ENCODE results near the gene LEAP2.

Gene LEAP2

DNA sequence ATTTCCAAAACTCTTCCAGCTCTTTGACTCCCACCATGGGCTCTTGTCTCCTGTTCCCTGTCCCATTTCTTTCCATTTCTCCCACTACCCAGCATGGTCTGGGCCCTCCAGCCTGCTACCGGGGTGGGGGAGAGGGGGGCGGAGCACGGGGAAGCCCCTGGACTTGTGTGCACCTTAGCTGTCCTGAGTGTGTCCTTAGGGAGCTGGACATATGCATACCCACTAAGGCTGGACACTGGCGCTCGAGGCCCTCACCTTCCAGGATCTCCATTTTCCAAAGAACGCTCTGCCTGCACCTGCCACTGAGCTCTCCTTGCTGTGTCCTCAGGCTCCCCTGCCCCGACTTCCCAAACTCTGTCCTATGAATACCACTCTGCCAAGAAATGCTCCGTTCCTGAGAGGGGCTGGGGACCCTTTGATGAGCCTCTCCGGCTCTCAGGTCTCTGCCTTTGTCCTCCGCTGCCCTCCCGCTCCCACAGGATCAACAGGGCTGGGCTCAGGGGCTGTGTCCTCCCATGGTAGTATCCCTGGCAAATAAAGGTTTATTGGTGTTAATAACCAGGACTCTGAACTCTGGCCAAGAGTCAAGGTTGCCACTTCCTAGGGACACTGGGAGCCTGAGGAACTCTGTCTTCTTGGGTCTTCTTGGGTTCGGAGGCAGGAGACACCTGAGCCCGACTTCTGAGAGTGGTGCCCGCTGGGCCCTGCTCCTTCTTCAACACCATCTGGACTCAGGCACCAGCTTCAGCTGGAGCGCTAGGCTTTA, 42.2 kb upstream of the LEAP2 start:
- H3K9me3 ChIP-seq (ENCODE audit: insufficient read depth, low read depth, low read length): no peaks in the 10 kb centered on the region
- H3K36me3 ChIP-seq (ENCODE audit: insufficient read depth, low read depth, low read length): no peaks in the 10 kb centered on the region
- H3K27ac ChIP-seq (ENCODE audit: low read length): no peak overlapping the region
- peaks cover 76% of the 10 kb centered on the region for H3K27me3 ChIP-seq (ENCODE audit: insufficient read depth, low read length)
- no peak overlapping the region for H3K9ac ChIP-seq (ENCODE audit: low read depth, low read length)
- H3K4me1 ChIP-seq (ENCODE audit: insufficient read depth, low read length): peaks cover 2% of the 10 kb centered on the region
- peak overlapping the region; percentile 68 for H3K4me3 ChIP-seq (ENCODE audit: low read length)

DNA sequence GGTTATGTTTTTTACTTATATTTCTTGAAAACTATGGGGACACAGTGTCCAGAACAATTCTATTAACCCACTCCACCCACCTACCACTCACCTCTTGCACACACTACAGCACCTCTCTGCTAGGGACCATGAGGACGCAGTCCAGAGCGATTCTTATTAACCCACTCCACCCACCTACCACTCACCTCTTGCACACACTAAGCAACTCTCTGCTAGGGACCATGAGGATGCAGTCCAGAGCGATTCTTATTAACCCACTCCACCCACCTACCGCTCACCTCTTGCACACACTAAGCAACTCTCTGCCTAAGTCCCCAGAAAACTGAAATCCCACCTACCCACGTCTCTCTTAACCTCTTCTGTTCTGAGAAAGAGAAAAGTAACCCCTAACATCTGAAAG, 40.9 kb upstream of the LEAP2 start:
- Histone ChIP-seq H3K4me1 (ENCODE audit: insufficient read depth, low read length) (no peaks in the 10 kb centered on the region), H3K27ac (ENCODE audit: low read length) (no peak overlapping the region), H3K36me3 (ENCODE audit: insufficient read depth, low read depth, low read length) (no peaks in the 10 kb centered on the region), H3K27me3 (ENCODE audit: insufficient read depth, low read length) (peaks cover 63% of the 10 kb centered on the region), H3K9ac (ENCODE audit: low read depth, low read length) (no peak overlapping the region), H3K4me3 (ENCODE audit: low read length) (no peak overlapping the region), H3K9me3 (ENCODE audit: insufficient read depth, low read depth, low read length) (no peaks in the 10 kb centered on the region)

DNA sequence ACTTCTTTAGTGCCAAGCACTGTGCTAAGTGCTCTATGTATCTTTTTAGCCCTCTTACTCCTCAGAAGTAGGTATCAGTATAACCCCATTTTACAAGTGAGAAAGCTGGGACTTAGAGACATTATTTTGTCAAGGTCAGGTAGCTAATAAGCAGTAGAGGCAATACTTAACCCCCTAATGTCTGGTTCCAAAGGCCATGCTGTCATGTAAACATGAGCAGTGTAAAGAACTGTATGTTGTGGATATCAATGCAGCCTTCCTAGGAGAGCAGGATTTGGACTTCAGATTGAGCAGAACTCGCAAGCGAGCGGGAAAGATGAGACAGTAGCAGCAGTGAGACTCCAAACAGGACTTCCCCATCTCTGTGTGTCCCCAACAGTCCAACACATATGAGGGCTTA, 39.4 kb upstream of the LEAP2 start:
- H3K36me3 ChIP-seq (ENCODE audit: insufficient read depth, low read depth, low read length): no peaks in the 10 kb centered on the region
- H3K27me3 ChIP-seq (ENCODE audit: insufficient read depth, low read length): peaks cover 49% of the 10 kb centered on the region
- H3K27ac ChIP-seq (ENCODE audit: low read length): no peak overlapping the region
- no peaks in the 10 kb centered on the region for H3K4me1 ChIP-seq (ENCODE audit: insufficient read depth, low read length)
- H3K4me3 ChIP-seq (ENCODE audit: low read length): no peak overlapping the region
- H3K9me3 ChIP-seq (ENCODE audit: insufficient read depth, low read depth, low read length): no peaks in the 10 kb centered on the region
- no peak overlapping the region for H3K9ac ChIP-seq (ENCODE audit: low read depth, low read length)

DNA sequence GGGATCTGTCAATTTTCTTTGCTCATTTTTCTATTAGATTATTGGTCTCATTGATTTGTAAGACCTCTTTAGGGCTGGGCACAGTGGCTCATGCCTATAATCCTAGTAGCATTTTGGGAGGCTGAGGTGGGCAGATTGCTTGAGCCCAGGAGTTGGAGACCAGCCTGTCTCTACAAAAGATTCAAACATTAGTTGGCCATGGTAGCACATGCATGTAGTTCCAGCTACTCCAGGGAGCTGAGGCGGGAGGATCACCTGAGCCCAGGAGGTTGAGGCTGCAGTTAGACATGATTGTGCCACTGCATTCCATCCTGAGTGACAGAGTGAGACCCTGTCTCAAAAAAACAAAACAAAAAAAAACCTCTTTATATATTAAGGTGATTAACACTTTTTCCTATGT, 36.6 kb upstream of the LEAP2 start:
- H3K27me3 ChIP-seq (ENCODE audit: insufficient read depth, low read length): peaks cover 21% of the 10 kb centered on the region
- H3K4me3 ChIP-seq (ENCODE audit: low read length): no peak overlapping the region
- no peaks in the 10 kb centered on the region for H3K4me1 ChIP-seq (ENCODE audit: insufficient read depth, low read length)
- H3K9ac ChIP-seq (ENCODE audit: low read depth, low read length): no peak overlapping the region
- H3K36me3 ChIP-seq (ENCODE audit: insufficient read depth, low read depth, low read length): no peaks in the 10 kb centered on the region
- no peak overlapping the region for H3K27ac ChIP-seq (ENCODE audit: low read length)
- no peaks in the 10 kb centered on the region for H3K9me3 ChIP-seq (ENCODE audit: insufficient read depth, low read depth, low read length)

DNA sequence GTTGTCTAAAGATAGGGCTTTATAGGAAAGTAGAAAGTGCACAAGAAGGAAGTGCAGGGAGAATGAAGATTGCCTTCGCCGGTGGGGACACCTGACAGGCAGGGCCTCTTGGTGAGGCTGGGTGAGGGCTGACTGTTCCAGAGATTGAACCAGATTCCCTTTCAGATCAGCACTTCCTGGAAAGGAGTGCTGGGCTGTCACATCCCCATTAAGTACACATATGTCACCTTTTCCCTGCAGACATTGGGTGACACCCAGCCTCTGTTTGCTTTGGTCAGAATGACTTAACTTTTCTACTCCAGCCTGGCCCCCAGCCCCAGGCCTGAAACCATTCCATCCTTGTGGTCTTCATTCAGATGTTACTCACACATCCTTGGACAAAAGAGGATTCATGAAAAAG, 35.6 kb upstream of the LEAP2 start:
- H3K36me3 ChIP-seq (ENCODE audit: insufficient read depth, low read depth, low read length): no peaks in the 10 kb centered on the region
- no peak overlapping the region for H3K9ac ChIP-seq (ENCODE audit: low read depth, low read length)
- H3K9me3 ChIP-seq (ENCODE audit: insufficient read depth, low read depth, low read length): no peaks in the 10 kb centered on the region
- peaks cover 11% of the 10 kb centered on the region; the same call in 1 of the 2 replicates for H3K27me3 ChIP-seq (ENCODE audit: insufficient read depth, low read length)
- H3K27ac ChIP-seq (ENCODE audit: low read length): no peak overlapping the region
- H3K4me3 ChIP-seq (ENCODE audit: low read length): no peak overlapping the region
- no peaks in the 10 kb centered on the region for H3K4me1 ChIP-seq (ENCODE audit: insufficient read depth, low read length)

DNA sequence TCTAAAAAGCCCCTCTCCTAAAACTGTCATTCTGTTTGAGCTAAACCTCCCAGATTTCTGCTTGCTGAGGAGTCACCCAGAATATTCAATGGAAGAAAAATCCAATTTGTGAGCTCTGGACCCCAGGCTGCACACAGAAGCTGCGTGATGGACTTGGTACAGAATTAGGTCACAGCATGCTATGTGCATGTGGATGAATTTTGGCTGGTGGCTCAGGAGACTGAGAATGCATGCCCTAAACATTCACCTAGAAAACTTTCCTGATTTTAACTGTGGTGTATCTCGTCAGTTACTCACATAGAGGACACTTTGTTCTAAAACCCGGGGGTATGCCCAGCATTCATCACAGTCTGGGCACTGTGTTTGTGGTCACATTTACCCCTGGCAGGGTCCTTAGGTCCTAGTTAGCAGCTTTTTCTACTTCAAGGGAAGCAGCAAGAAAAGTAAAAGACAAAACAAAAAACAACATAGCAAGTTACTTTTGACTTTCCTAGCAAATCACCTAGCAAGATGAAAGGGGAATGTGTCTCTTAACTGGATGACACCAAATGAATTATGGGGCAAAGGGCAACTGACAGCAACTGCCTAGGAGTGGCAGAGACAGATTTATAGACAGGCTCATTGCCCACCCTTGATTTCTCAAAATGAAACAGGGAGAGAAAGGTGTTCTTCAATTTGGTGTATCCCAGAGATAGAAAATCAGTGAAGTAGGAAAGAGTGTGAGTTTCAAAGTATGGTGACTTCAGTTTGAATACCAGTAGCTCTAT, 34.8 kb upstream of the LEAP2 start:
- no peaks in the 10 kb centered on the region for H3K36me3 ChIP-seq (ENCODE audit: insufficient read depth, low read depth, low read length)
- no peaks in the 10 kb centered on the region for H3K9me3 ChIP-seq (ENCODE audit: insufficient read depth, low read depth, low read length)
- H3K27ac ChIP-seq (ENCODE audit: low read length): no peak overlapping the region
- H3K27me3 ChIP-seq (ENCODE audit: insufficient read depth, low read length): 0 out of 2 replicates have a peak, but pooled peaks cover 3% of the 10 kb centered on the region
- H3K4me3 ChIP-seq (ENCODE audit: low read length): no peak overlapping the region
- H3K4me1 ChIP-seq (ENCODE audit: insufficient read depth, low read length): no peaks in the 10 kb centered on the region
- H3K9ac ChIP-seq (ENCODE audit: low read depth, low read length): no peak overlapping the region

DNA sequence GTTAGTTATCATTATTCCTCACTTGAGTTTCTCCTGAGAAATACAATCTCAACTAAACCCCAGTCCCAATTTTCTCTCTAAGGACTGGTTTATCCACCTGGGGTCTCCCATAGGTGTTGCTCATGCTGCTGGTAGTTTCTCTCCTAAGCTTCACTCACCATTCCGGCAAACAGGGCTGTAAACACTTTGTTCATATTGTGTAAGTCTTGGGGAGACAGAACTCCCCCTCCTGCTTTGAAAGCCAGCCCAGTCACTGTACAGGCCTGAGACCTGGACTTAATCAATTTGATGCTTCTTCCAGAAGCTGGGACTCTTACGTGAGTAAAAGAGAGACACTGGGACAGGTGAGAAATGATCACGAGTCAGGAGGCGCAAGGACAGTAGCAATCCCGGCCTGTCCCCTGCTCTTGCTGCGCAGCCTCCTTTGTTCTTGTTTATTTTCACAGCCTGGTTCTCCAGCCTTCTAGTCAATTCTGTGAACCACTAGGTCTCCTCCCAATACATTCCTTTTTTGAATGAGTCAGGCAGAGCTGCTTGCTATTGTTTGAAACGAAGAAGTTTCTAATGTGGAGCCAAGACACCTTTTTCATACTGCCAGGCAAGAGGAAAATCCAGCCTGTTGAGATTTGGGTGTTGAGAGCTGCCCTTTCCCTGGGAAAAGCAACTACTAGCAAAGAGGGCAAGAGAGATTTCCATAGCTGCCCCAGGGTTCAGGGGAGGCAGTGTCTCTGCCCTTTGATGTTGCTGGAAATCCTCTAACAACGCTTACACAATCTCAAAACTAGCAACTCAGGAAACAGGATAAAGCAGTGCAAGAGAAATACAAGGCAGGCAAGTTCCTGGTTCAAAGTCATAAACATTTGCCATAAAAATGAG, 33.8 kb upstream of the LEAP2 start:
- H3K9ac ChIP-seq (ENCODE audit: low read depth, low read length): no peak overlapping the region
- no peak overlapping the region for H3K27ac ChIP-seq (ENCODE audit: low read length)
- H3K27me3 ChIP-seq (ENCODE audit: insufficient read depth, low read length): no peaks in the 10 kb centered on the region
- no peaks in the 10 kb centered on the region for H3K36me3 ChIP-seq (ENCODE audit: insufficient read depth, low read depth, low read length)
- H3K9me3 ChIP-seq (ENCODE audit: insufficient read depth, low read depth, low read length): no peaks in the 10 kb centered on the region
- H3K4me3 ChIP-seq (ENCODE audit: low read length): no peak overlapping the region
- no peaks in the 10 kb centered on the region for H3K4me1 ChIP-seq (ENCODE audit: insufficient read depth, low read length)

DNA sequence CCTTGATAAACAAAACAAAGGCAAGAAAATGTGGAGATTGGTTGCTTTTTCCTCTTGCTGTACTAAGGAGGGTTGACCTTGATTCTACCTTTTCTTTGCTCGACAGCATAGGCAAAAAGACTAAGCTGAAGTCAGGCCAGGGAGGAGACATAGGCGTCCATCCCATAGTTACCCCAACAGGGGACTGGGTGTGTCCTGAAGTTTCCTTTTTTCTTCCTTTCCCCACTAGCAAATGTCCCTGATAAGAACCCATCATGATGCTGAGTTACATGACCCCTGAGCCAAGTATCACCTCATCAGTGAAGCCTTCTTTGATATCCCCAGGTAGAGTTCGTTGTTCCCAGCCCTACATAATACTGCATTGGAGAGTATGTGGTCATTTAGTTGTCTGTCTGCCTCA, 33.2 kb upstream of the LEAP2 start:
- no peaks in the 10 kb centered on the region for H3K36me3 ChIP-seq (ENCODE audit: insufficient read depth, low read depth, low read length)
- H3K27me3 ChIP-seq (ENCODE audit: insufficient read depth, low read length): no peaks in the 10 kb centered on the region
- no peak overlapping the region for H3K9ac ChIP-seq (ENCODE audit: low read depth, low read length)
- no peaks in the 10 kb centered on the region for H3K4me1 ChIP-seq (ENCODE audit: insufficient read depth, low read length)
- H3K27ac ChIP-seq (ENCODE audit: low read length): no peak overlapping the region
- no peaks in the 10 kb centered on the region for H3K9me3 ChIP-seq (ENCODE audit: insufficient read depth, low read depth, low read length)
- no peak overlapping the region for H3K4me3 ChIP-seq (ENCODE audit: low read length)

DNA sequence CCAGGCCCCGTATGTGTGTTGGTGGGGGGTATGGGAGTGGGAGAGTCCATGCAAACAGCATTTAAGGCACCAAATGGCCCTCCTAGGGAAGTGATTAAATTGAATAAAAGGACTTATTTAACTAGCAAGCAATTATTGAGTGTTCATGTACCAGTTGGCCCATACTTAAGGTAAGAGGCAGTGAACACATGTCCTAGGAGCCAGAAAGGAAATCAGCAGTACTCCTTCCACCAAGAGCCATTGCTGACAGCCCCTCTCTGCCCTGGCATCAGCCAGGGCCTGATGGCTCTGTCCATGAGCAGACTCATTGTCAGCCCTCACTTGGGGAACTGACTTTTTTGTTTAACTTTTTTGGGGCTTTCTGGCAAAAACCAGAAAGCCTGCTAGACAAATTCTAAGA, 32.6 kb upstream of the LEAP2 start:
- H3K4me1 ChIP-seq (ENCODE audit: insufficient read depth, low read length): no peaks in the 10 kb centered on the region
- no peak overlapping the region for H3K4me3 ChIP-seq (ENCODE audit: low read length)
- H3K9ac ChIP-seq (ENCODE audit: low read depth, low read length): no peak overlapping the region
- no peak overlapping the region for H3K27ac ChIP-seq (ENCODE audit: low read length)
- H3K36me3 ChIP-seq (ENCODE audit: insufficient read depth, low read depth, low read length): no peaks in the 10 kb centered on the region
- H3K9me3 ChIP-seq (ENCODE audit: insufficient read depth, low read depth, low read length): no peaks in the 10 kb centered on the region
- H3K27me3 ChIP-seq (ENCODE audit: insufficient read depth, low read length): no peaks in the 10 kb centered on the region

DNA sequence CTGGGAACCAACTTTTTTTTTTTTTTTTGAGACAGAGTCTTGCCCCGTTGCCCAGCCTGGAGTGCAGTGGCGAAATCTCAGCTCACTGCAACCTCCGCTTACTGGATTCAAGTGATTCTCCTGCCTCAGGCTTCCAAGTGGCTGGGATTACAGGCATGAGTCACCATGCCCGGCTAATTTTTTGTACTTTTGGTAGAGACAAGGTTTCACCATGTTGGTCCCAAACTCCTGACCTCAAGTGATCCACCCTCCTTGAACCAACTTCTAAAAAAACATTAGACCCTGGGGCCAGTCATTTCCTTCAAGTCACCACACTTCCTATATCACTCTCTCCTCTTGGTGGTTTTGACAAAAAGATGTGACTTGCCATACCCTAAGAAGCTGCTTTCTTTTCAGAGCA, 32.2 kb upstream of the LEAP2 start:
- H3K36me3 ChIP-seq (ENCODE audit: insufficient read depth, low read depth, low read length): no peaks in the 10 kb centered on the region
- no peak overlapping the region for H3K27ac ChIP-seq (ENCODE audit: low read length)
- no peaks in the 10 kb centered on the region for H3K4me1 ChIP-seq (ENCODE audit: insufficient read depth, low read length)
- no peak overlapping the region for H3K9ac ChIP-seq (ENCODE audit: low read depth, low read length)
- H3K9me3 ChIP-seq (ENCODE audit: insufficient read depth, low read depth, low read length): no peaks in the 10 kb centered on the region
- H3K4me3 ChIP-seq (ENCODE audit: low read length): no peak overlapping the region
- no peaks in the 10 kb centered on the region for H3K27me3 ChIP-seq (ENCODE audit: insufficient read depth, low read length)

DNA sequence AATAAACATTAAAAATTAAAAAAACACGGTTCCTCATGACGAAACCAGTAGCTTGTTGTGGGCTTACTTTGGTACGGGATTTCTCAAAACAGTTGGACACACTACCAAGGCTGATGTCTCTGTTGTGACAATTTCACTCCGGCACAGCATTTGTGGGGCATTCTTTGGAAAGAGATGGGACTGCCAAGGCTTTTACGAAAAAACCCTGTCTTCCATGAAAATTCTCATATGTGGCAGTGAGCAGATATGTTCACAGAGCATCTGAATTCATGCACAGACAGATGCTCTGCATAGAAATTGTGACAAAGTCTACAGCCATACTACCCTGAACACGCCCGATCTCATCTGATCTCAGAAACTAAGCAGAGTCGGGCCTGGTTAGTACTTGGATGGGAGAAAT, 25.2 kb upstream of the LEAP2 start:
- H3K4me3 ChIP-seq (ENCODE audit: low read length): no peak overlapping the region
- no peaks in the 10 kb centered on the region for H3K9me3 ChIP-seq (ENCODE audit: insufficient read depth, low read depth, low read length)
- no peaks in the 10 kb centered on the region for H3K27me3 ChIP-seq (ENCODE audit: insufficient read depth, low read length)
- H3K9ac ChIP-seq (ENCODE audit: low read depth, low read length): no peak overlapping the region
- no peaks in the 10 kb centered on the region for H3K4me1 ChIP-seq (ENCODE audit: insufficient read depth, low read length)
- H3K36me3 ChIP-seq (ENCODE audit: insufficient read depth, low read depth, low read length): no peaks in the 10 kb centered on the region
- H3K27ac ChIP-seq (ENCODE audit: low read length): no peak overlapping the region
